Measurements from ENCODE around the gene GPX7. TPM values are rescaled to one million over a fixed set of nuclear protein-coding genes. Genes with fewer than 3 reads are reported as not detected.

GPX7 gene
- total RNA-seq, 1 experiment from 2014 or later: not detected

GRCh38 chr1:52621950-52622349, 19.8 kb downstream of the GPX7 start:
- DNase-seq (ENCODE audit: low spot score): no peak
- in situ Hi-C loops (cut with HindIII; ENCODE audit: low sequenced_read_pairs): no loop called here

- DNase-seq (ENCODE audit: low spot score): no peak
- in situ Hi-C loops (cut with HindIII; ENCODE audit: low sequenced_read_pairs): no loop called here
Observed at GRCh38 chr1:52623812-52624211, 21.6 kb downstream of the GPX7 start.

DNA sequence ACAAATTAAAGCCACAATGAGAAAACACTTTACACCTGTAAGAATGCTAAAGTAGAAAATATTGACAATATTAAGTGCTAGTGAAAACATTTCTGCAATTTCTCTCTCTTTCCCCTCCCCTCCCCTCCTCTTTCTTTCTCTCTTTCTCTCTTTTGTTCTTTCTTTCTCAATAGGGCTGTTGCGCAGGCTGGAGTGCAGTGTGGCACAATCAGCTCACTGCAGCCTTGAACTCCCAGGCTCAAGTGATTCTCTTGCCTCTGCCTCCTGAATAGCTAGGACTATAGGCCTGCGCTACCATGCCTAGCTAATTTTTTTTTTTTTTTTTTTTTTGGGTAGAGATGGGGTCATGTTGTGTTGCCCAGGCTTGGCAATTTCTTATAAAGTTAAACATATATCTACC, 24.9 kb downstream of the GPX7 start:
- no peak for DNase-seq (ENCODE audit: low spot score)
- in situ Hi-C loops (cut with HindIII; ENCODE audit: low sequenced_read_pairs): no loop called here

- no peak for DNase-seq (ENCODE audit: low spot score)
- in situ Hi-C loops (cut with HindIII; ENCODE audit: low sequenced_read_pairs): no loop called here
Observed at GRCh38 chr1:52628614-52629324, 26.6 kb downstream of the GPX7 start.

DNA sequence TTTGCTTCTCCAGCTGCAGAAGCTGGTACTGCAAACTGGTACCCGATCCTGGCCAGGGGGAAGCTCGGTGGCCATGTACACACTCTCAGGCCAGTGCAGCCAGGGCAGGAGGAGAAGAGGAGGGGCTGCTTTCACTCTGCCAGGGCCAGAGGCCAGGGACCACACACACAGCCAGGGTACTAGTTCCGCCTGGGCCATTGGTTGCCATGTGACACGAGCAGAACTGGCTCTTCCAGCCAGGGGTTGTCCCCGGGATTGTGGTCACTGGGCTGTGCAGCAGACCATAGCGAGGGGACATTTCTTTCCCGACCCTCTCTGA, 27.1 kb downstream of the GPX7 start:
- peak; percentile 33 for DNase-seq (ENCODE audit: low spot score)

GRCh38 chr1:52629667-52630066, 27.5 kb downstream of the GPX7 start:
- DNase-seq (ENCODE audit: low spot score): no peak
- in situ Hi-C loops (cut with HindIII; ENCODE audit: low sequenced_read_pairs): no loop called here

More for the DNA sequence above, 27.1 kb downstream of the GPX7 start:
- in situ Hi-C loops (cut with HindIII; ENCODE audit: low sequenced_read_pairs): no loop called here

DNA sequence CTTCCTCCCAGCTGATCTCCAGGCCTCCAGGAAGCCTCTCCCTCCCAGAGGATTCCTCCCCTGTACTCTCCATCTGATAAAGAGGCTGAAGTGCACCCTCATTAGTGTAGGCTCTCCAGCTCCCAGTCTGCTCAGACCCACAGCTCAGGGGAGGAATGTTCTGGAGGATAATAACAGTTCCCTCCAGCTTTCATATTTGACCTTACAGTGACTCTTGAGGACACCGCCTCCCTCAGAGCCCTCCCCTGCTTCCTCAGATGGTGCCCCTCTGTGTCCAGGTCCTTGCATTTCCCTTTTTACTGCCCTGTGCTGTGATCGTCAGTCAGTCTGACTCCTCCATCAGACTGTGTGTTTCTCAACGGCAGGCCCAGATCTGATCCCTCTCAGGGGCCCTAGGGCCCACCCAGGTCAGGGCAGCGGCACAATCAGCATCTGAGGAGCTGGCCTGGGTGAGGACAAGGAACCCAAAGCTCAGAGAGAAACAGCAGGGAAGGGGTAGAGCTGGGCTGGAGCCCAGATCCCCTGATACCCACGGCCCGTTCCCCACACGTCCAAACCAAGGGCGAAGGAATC, 29.7 kb downstream of the GPX7 start:
- DNase-seq (ENCODE audit: low spot score): no peak
- in situ Hi-C loops (cut with HindIII; ENCODE audit: low sequenced_read_pairs): no loop called here

DNA sequence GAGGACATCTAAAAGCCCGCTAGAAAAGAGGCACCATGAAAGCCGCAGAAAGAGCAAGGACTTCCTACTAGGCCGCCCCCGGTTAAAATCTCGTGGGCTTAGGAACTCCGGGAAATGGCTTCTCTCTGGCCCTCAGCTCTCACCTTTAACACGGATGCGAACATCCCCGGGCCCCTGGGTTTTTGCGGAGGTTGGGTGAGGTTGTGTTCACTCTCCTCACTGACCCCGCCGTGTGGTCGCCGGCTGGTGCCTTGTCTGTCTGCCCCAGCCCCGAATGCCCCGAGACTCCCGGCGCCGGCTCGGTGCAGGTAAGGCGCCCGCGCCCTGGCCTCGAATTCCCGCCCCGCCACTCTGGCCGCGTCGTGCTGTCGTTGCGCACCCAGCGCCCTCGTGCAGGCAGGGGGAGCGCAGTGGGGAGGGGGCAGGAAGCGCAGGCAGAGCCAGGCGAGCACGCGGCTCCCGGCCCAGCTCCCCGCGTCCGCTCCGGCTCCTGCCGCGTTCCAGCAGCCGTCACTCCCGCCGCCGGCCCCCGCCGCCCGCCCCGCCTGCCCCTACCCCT, 30.6 kb downstream of the GPX7 start, which contains the start of gene SHISAL2A:
Gene SHISAL2A (plus strand): TSS at position 437 of the 559 bp plus-strand sequence. CDS start 326 bp downstream, outside the sequence.
- in situ Hi-C loops (cut with HindIII; ENCODE audit: low sequenced_read_pairs): no loop called here
- DNase-seq (ENCODE audit: low spot score): no peak

DNA sequence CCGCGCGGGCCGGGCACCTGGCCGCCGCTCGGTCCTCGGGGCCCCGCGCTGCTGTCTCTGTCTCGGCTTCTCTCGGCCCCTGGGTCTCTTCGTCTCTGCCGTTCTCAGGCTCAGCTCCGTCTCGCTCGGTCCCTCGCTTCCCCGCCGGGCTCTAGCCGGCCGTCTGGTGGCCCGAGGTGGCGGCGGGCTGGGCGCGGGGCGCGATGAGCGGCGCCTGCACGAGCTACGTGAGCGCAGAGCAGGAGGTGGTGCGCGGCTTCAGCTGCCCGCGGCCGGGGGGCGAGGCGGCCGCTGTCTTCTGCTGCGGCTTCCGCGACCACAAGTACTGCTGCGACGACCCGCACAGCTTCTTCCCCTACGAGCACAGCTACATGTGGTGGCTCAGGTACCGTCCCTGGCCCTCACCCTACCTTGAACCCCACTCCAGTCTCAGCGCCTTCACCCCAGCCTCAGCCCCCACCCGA, 31.2 kb downstream of the GPX7 start:
- in situ Hi-C loops (cut with HindIII; ENCODE audit: low sequenced_read_pairs): no loop called here
- no peak for DNase-seq (ENCODE audit: low spot score)

DNA sequence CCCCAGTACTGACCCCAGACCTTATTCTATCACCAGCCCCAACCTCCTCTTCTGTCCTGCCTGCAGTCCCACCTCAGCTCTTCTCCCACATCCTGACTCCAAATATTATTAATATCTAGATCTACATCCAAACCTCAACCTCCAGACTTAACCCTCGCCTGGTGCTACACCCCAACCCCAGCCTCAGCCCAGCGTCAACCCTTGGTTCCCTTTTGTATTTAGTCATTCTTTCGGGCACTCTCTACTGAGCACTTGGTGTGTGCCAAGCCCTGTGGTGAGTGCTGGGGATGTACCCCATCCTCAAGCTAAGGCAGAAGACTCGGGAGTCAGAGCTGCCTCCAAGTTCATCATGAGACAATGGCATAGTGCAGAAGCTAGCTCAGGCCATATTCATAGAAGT, 31.9 kb downstream of the GPX7 start:
- in situ Hi-C loops (cut with HindIII; ENCODE audit: low sequenced_read_pairs): no loop called here
- DNase-seq (ENCODE audit: low spot score): no peak

DNA sequence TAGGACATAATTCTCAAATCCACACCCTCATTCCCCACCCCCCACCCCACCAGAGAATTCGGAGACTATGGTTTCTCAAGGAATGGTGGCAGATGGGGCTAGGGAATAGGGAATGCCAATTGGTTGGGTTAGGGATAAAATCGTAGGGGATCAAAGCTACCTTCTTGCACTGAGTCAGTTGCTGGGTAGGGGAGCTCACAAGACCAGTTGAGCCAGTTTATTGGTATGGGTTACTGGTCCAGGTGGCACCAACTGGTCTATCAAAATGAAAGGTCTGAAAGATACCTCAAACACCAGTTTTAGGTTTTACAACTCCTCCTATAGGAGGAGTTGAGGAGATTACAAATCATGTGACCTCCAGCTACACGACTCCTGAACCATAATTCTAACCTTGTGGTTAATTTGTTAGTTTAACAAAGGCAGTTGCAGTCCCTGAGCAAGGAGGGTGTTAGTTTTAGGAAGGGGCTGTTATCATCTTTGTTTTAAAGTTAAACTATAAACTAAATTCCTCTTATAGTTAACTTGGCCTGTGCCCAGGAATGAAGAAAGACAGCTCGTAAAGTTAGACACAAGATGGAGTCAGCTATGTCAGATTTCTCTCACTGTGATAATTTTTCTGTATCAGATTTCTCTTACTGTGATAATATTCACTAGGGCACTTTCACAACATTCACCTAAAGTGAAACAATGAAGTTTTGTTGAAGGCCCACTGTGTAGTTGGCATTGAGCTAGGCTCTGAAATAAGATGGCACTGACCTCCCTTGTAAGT, 33.3 kb downstream of the GPX7 start:
- DNase-seq (ENCODE audit: low spot score): no peak
- in situ Hi-C loops (cut with HindIII; ENCODE audit: low sequenced_read_pairs): no loop called here

DNA sequence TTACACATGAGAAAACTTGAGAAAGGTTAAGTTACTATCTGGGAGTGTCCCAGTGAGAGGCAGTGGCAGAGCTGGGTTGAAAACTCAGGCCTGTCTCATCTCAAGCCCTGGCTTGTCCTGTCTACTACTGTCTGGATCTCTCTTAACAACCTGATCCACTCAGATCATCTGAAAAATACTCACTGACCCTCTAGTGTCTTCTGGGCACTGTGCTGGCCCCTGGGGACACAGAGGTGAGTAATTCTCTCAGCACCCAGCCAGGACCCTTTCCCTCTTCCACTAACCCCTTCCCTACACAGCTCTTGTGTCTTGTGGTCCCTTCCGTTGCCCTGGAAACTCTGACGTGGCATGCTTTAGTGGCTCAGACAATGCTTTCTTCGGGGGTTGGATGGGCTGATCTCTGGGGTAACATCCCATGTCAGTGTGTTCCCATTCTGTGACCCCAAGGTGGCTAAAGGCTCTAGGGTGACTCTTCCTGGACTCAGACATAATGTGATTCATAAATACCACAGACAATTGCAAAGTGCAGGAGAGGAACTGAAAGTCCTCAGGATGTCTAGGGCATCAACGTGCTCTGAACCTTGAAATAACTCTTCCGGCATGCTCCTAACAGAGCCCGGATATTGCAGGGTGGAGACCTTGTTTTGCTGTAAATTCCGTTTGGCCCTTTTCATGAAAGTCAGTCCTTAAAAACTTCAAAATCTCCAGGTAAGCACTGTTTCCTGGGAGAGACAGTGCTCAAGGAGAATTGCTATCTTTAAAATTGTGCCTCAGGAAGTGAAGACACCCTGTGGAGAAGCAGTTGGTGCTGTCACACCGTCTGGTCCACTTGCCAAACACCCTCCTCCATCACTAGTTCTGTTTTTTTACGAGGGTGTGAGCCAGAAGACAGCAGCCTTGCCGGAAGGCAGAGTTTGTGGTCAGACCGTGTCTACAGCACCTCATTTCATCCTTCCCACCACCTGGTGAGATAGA, 34.8 kb downstream of the GPX7 start:
- no peak for DNase-seq (ENCODE audit: low spot score)
- in situ Hi-C loops (cut with HindIII; ENCODE audit: low sequenced_read_pairs): no loop called here

GRCh38 chr1:52637946-52638345, 35.8 kb downstream of the GPX7 start:
- no peak for DNase-seq (ENCODE audit: low spot score)

DNA sequence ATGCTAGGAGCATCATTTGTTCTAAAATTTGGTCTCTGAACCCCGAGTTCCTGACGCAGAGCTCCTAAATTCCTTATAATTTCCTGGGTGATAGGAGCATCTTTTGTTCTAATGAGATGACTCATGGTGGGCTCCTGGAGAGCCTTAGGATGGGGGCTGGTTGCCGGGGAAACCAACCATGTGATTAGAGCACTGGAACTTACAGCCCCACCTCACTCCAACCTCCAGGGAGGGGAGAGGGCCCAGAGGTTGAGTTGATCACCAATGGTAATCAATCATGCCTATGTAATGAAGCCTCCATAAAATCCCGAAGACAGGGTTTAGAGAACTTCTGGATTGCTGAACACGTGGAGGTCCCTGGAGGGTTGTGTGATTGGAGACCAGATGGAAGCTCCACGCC, 38.5 kb downstream of the GPX7 start:
- no peak for DNase-seq (ENCODE audit: low spot score)
- in situ Hi-C loops (cut with HindIII; ENCODE audit: low sequenced_read_pairs): no loop called here

More at GRCh38 chr1:52637946-52638345, 35.8 kb downstream of the GPX7 start:
- in situ Hi-C loops (cut with HindIII; ENCODE audit: low sequenced_read_pairs): no loop called here

GRCh38 chr1:52641307-52641706, 39.1 kb downstream of the GPX7 start:
- in situ Hi-C loops (cut with HindIII; ENCODE audit: low sequenced_read_pairs): no loop called here
- DNase-seq (ENCODE audit: low spot score): no peak

DNA sequence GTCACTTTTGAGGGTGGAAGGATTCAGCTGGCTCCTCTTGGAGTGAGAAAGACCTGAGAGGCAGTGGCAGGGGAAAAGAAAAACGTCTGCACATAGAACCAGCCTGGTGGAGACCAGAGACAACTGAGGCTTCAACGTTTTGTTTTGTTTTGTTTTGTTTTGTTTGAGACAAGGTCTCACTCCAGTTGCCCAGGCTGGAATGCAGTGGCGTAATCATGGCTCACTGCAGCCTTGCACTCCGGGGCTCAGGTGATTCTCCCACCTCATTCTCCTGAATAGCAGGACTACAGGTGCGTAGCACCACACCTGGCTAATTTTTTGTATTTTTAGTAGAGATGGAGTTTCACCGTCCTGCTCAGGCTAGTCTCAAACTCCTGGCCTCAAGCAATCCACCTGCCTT, 43.1 kb downstream of the GPX7 start:
- DNase-seq (ENCODE audit: low spot score): no peak
- in situ Hi-C loops (cut with HindIII; ENCODE audit: low sequenced_read_pairs): no loop called here

DNA sequence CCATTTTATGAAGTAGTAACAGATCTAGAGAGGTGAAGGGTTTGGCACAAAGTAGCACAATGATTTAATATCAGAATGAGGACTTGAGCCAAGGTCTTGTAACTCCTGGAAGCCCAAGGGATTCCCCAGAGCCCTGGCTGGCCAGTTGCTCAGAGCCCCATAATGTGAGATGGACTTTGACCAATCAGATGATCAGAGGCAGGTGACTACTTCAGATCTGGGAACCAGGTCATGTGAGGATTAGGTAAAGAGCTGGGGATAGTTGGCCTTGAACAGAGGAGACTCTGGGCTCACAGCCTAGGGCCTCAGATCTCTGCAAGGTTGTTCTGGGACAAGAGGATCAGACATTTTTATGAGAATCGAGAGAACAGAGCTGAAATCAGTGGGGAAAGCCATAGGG, 49.7 kb downstream of the GPX7 start:
- DNase-seq (ENCODE audit: low spot score): no peak
- in situ Hi-C loops (cut with HindIII; ENCODE audit: low sequenced_read_pairs): no loop called here

DNA sequence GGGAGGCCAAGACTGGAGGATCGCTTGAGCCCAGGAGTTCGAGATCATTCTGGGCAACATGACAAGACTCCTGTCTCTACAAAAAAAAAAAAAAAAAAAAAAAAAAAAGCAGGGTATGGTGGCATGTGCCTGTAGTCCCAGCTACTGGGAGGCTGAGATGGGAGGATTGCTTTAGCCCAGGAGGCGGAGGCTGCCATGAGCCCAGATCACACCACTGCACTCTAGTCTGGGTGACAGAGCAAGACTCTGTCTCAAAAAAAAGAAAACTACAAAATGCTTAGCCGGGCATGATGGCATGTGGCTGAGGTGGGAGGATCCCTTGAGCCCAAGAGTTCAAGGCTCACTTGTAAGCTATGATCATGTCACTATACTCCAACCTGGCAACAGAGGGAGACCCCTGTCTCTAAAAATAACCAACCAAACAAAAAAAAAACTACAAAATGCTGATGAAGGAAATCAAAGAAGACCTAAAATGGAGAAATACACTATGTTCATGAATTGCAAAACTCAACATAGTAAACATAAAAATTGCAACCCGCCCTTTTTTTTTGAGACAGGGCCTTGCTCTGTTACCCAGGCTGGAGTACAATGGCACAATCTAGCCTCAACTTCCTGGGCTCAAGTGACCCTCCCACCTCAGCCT, 51.2 kb downstream of the GPX7 start:
- DNase-seq (ENCODE audit: low spot score): no peak
- in situ Hi-C loops (cut with HindIII; ENCODE audit: low sequenced_read_pairs): no loop called here
